ENCODE data around the gene MARK3.

GRCh38 chr14:103372552-103373304 is 12.5 kb upstream of the MARK3 start:
- TF ChIP-seq CTCF (conservative IDR thresholded peaks at IDR 0.05) (no peak), ZFX (IDR thresholded peaks at IDR 0.05) (no peak)
